GM12865 (cell line): Measurements from ENCODE around the gene NBL1.

Experiments
- DNase-seq: peaks from one replicate; pipeline ENCODE4 v3.0.0; 2010; ENCODE audit warnings: low read depth
- H3K4me3 ChIP-seq: 2 replicates; pipeline ENCODE4 v1.5.1; 2011; ENCODE audit warnings: mild to moderate bottlenecking, low read depth, low read length, control low read depth
- CTCF ChIP-seq: IDR thresholded peaks from 2 replicates; pipeline ENCODE4 v1.5.1; 2011; ENCODE audit warnings: low read length, control low read depth, low read depth, inconsistent platforms; ENCODE audit not compliant: insufficient read depth; ENCODE audit errors: missing control alignments

NBL1 gene

GRCh38 chr1:19696820-19697219 lies 52.7 kb downstream of the NBL1 start:
- no peak for DNase-seq
- no peak for TF ChIP-seq CTCF
- H3K4me3 ChIP-seq: no peak overlapping the region

- peak; percentile 61 for DNase-seq
- no peak overlapping the region for H3K4me3 ChIP-seq
- TF ChIP-seq CTCF: no peak
Measured at GRCh38 chr1:19698181-19698580, 54.1 kb downstream of the NBL1 start.

- TF ChIP-seq CTCF: no peak
- no peak for DNase-seq
Measured at GRCh38 chr1:19700079-19700777, 56.1 kb downstream of the NBL1 start.

GRCh38 chr1:19703280-19703679 lies 59.2 kb downstream of the NBL1 start:
- TF ChIP-seq CTCF: no peak
- no peak for DNase-seq

More at GRCh38 chr1:19700079-19700777, 56.1 kb downstream of the NBL1 start:
- H3K4me3 ChIP-seq: no peak overlapping the region

GRCh38 chr1:19704247-19705113 lies 60.4 kb downstream of the NBL1 start:
- TF ChIP-seq CTCF: peak; percentile 96
- no peak overlapping the region for H3K4me3 ChIP-seq
- peak; percentile 78 for DNase-seq

More at GRCh38 chr1:19703280-19703679, 59.2 kb downstream of the NBL1 start:
- H3K4me3 ChIP-seq: no peak overlapping the region

GRCh38 chr1:19705464-19705863 lies 61.4 kb downstream of the NBL1 start:
- DNase-seq: no peak
- H3K4me3 ChIP-seq: no peak overlapping the region
- no peak for TF ChIP-seq CTCF

GRCh38 chr1:19706136-19706535 lies 62.0 kb downstream of the NBL1 start:
- no peak overlapping the region for H3K4me3 ChIP-seq
- TF ChIP-seq CTCF: no peak
- DNase-seq: no peak
